Sigmoid colon (tissue), 4 donors: ENCODE results near the gene MZF1.

ENCODE experiments used
- CTCF ChIP-seq, 4 experiments: fragments of 450-650 bp in 3 of 4; fragments of 200-600 bp in 1 of 4; IDR thresholded peaks; one replicate each; pipeline ENCODE4 v1.5.1; 2016 to 2019; ENCODE audit warnings: antibody characterized with exemption in 4 of 4, mild to moderate bottlenecking in 3 of 4, moderate library complexity in 2 of 4
- EP300 ChIP-seq, 4 donors: sonication (generic); formaldehyde crosslinking; IDR thresholded peaks; one replicate each; pipeline ENCODE4 v1.6.1; 2017; ENCODE audit warnings: antibody characterized with exemption in 4 of 4

GRCh38 chr19:58575183-58576041, 2.3 kb upstream of the MZF1 start:
- TF ChIP-seq EP300 (IDR thresholded peaks at IDR 0.05) (no peak), CTCF (IDR thresholded peaks at IDR 0.05) (no peak)
